Keratinocyte (primary cell): Measurements from ENCODE around the gene MOGAT2.

Source experiments
- CTCF ChIP-seq, 3 experiments: IDR thresholded peaks in 1 of 3; conservative IDR thresholded peaks in 1 of 3; optimal IDR thresholded peaks in 1 of 3; 2 replicates in 2 of 3; 3 replicates in 1 of 3; pipeline versions ENCODE3 to v1.5.1; 2011; ENCODE audit warnings: low read length in 3 of 3, mild to moderate bottlenecking in 3 of 3, moderate library complexity in 2 of 3, control low read depth in 1 of 3, inconsistent platforms in 1 of 3; ENCODE audit not compliant: insufficient read depth in 2 of 3; ENCODE audit errors: extremely low read depth in 1 of 3
- EZH2 ChIP-seq: IDR thresholded peaks from one replicate; pipeline ENCODE4 v1.6.1; 2012; ENCODE audit warnings: inconsistent platforms, mild to moderate bottlenecking, low read length, moderate library complexity

GRCh38 chr11:75717608-75718418 lies at the start of gene MOGAT2:
- no peak for TF ChIP-seq CTCF (optimal IDR thresholded peaks at IDR 0.05 in 1 of 3, IDR thresholded peaks at IDR 0.05 in 1 of 3, conservative IDR thresholded peaks at IDR 0.05 in 1 of 3; ENCODE audit: extremely low read depth in 1 of 3, insufficient read depth in 2 of 3, low read length in 3 of 3)
- no peak for TF ChIP-seq EZH2
